Activated CD4-positive, alpha-beta memory T cell treated with anti-CD3 and anti-CD28 coated beads for 36 hours (primary cell): ENCODE measurements around the gene OLA1. TPM values are rescaled to one million over a fixed set of nuclear protein-coding genes. Genes with fewer than 3 reads are reported as not detected.

Experiments used
- CTCF ChIA-PET: fragments of 350-600 bp; sonication (Branson Sonifier 250); formaldehyde crosslinking; loops from one replicate; lab custom pipeline; 2021; ENCODE audit warnings: antibody characterized with exemption, inconsistent platforms; lab: Charles Lee
- POLR2A ChIA-PET: fragments of 350-600 bp; sonication (Branson Sonifier 250); formaldehyde crosslinking; loops from one replicate; lab custom pipeline; 2021; ENCODE audit warnings: antibody characterized with exemption; lab: Charles Lee
- DNase-seq: peaks from one replicate; pipeline ENCODE4 v3.0.0-alpha.2; 2020
- H3K27ac Mint-ChIP-seq: one replicate; pipeline ENCODE4 v1.8.0; 2021; ENCODE audit warnings: mixed read lengths
- H3K27me3 Mint-ChIP-seq: one replicate; pipeline ENCODE4 v1.8.0; 2021; ENCODE audit warnings: mixed read lengths
- H3K36me3 Mint-ChIP-seq: one replicate; pipeline ENCODE4 v1.8.0; 2021; ENCODE audit warnings: mixed read lengths
- H3K4me1 Mint-ChIP-seq: one replicate; pipeline ENCODE4 v1.8.0; 2021; ENCODE audit warnings: low read depth, mixed read lengths
- H3K4me3 Mint-ChIP-seq: one replicate; pipeline ENCODE4 v1.8.0; 2021; ENCODE audit warnings: mild to moderate bottlenecking, mixed read lengths
- H3K9me3 Mint-ChIP-seq: one replicate; pipeline ENCODE4 v1.8.0; 2021; ENCODE audit warnings: mixed read lengths
- intact Hi-C: fragments of 100-400 bp; cut with micrococcal nuclease; formaldehyde crosslinking; loops from one replicate; pipeline ENCODE4 v1.15.1; 2023
- total RNA-seq, 2 experiments: library from RNA; stranded (reverse); gene quantifications; one replicate each; pipeline ENCODE4 v1.2.3, GENCODE V29; 2021

Gene OLA1
- total RNA-seq, 2 experiments from 2014 or later = 111 to 117 TPM

GRCh38 chr2:174072857-174073256, 175.5 kb downstream of the OLA1 start:
- ChIA-PET POLR2A (no interaction called here), CTCF (interaction anchor here (1.0 kb wide), 1 partner anchor 25 kb away, joined by 3 read pairs; no protein-coding TSS in a partner anchor)
- H3K9me3 Mint-ChIP-seq = no peaks in the 10 kb centered on the region
- peaks cover 15% of the 10 kb centered on the region for H3K36me3 Mint-ChIP-seq
- H3K27ac Mint-ChIP-seq = no peak overlapping the region
- no peaks in the 10 kb centered on the region for H3K27me3 Mint-ChIP-seq
- intact Hi-C loops = no loop called here
- DNase-seq = no peak
- H3K4me3 Mint-ChIP-seq = no peak overlapping the region
- H3K4me1 Mint-ChIP-seq = no peaks in the 10 kb centered on the region

GRCh38 chr2:174072069-174072468, 176.3 kb downstream of the OLA1 start:
- H3K36me3 Mint-ChIP-seq = peaks cover 15% of the 10 kb centered on the region
- no peak overlapping the region for H3K4me3 Mint-ChIP-seq
- no peaks in the 10 kb centered on the region for H3K9me3 Mint-ChIP-seq
- DNase-seq = no peak
- ChIA-PET CTCF (no interaction called here), POLR2A (no interaction called here)
- intact Hi-C loops = no loop called here
- no peaks in the 10 kb centered on the region for H3K4me1 Mint-ChIP-seq
- H3K27ac Mint-ChIP-seq = no peak overlapping the region
- H3K27me3 Mint-ChIP-seq = no peaks in the 10 kb centered on the region

GRCh38 chr2:174071321-174071720, 177.0 kb downstream of the OLA1 start:
- Mint-ChIP-seq H3K4me3 (no peak overlapping the region), H3K36me3 (peaks cover 15% of the 10 kb centered on the region), H3K27me3 (peaks cover 4% of the 10 kb centered on the region), H3K4me1 (no peaks in the 10 kb centered on the region), H3K27ac (no peak overlapping the region), H3K9me3 (no peaks in the 10 kb centered on the region)
- intact Hi-C loops = no loop called here
- DNase-seq = no peak
- POLR2A ChIA-PET = interaction anchor here (0.6 kb wide), 1 partner anchor 13 kb away, joined by 4 read pairs; no protein-coding TSS in a partner anchor
- CTCF ChIA-PET = no interaction called here

GRCh38 chr2:174070281-174070680, 178.1 kb downstream of the OLA1 start:
- CTCF ChIA-PET = no interaction called here
- intact Hi-C loops = no loop called here

GRCh38 chr2:174067815-174068214, 180.5 kb downstream of the OLA1 start:
- H3K36me3 Mint-ChIP-seq = no peaks in the 10 kb centered on the region
- intact Hi-C loops = no loop called here
- H3K4me3 Mint-ChIP-seq = no peak overlapping the region
- no peaks in the 10 kb centered on the region for H3K4me1 Mint-ChIP-seq
- no peak for DNase-seq
- ChIA-PET CTCF (no interaction called here), POLR2A (no interaction called here)
- H3K27me3 Mint-ChIP-seq = peaks cover 7% of the 10 kb centered on the region
- no peaks in the 10 kb centered on the region for H3K9me3 Mint-ChIP-seq
- no peak overlapping the region for H3K27ac Mint-ChIP-seq

More at GRCh38 chr2:174070281-174070680, 178.1 kb downstream of the OLA1 start:
- Mint-ChIP-seq H3K27me3 (peaks cover 5% of the 10 kb centered on the region), H3K36me3 (peaks cover 13% of the 10 kb centered on the region), H3K4me1 (no peaks in the 10 kb centered on the region), H3K9me3 (no peaks in the 10 kb centered on the region), H3K4me3 (no peak overlapping the region), H3K27ac (no peak overlapping the region)
- DNase-seq = no peak
- POLR2A ChIA-PET = no interaction called here

- H3K4me1 Mint-ChIP-seq = no peaks in the 10 kb centered on the region
- POLR2A ChIA-PET = no interaction called here
- peaks cover 7% of the 10 kb centered on the region for H3K27me3 Mint-ChIP-seq
- no peak overlapping the region for H3K27ac Mint-ChIP-seq
- H3K9me3 Mint-ChIP-seq = no peaks in the 10 kb centered on the region
- intact Hi-C loops = no loop called here
- no peak overlapping the region for H3K4me3 Mint-ChIP-seq
- DNase-seq = no peak
- H3K36me3 Mint-ChIP-seq = no peaks in the 10 kb centered on the region
- CTCF ChIA-PET = no interaction called here
Observed at GRCh38 chr2:174066871-174067270, 181.5 kb downstream of the OLA1 start.

- intact Hi-C loops = no loop called here
- POLR2A ChIA-PET = no interaction called here
- H3K36me3 Mint-ChIP-seq = no peaks in the 10 kb centered on the region
- H3K4me1 Mint-ChIP-seq = no peaks in the 10 kb centered on the region
- no peak overlapping the region for H3K4me3 Mint-ChIP-seq
- no peak for DNase-seq
- H3K9me3 Mint-ChIP-seq = peaks cover 8% of the 10 kb centered on the region
- H3K27ac Mint-ChIP-seq = no peak overlapping the region
- CTCF ChIA-PET = interaction anchor here (0.5 kb wide), 1 partner anchor 18 kb away, joined by 3 read pairs; no protein-coding TSS in a partner anchor
- H3K27me3 Mint-ChIP-seq = peaks cover 12% of the 10 kb centered on the region
Observed at GRCh38 chr2:174063492-174064092, 184.7 kb downstream of the OLA1 start.

GRCh38 chr2:174062934-174063333, 185.4 kb downstream of the OLA1 start:
- intact Hi-C loops = no loop called here
- no peak overlapping the region for H3K4me3 Mint-ChIP-seq
- H3K4me1 Mint-ChIP-seq = no peaks in the 10 kb centered on the region
- peaks cover 13% of the 10 kb centered on the region for H3K27me3 Mint-ChIP-seq
- no peak overlapping the region for H3K27ac Mint-ChIP-seq
- ChIA-PET CTCF (no interaction called here), POLR2A (no interaction called here)
- DNase-seq = no peak
- H3K9me3 Mint-ChIP-seq = peaks cover 13% of the 10 kb centered on the region
- H3K36me3 Mint-ChIP-seq = no peaks in the 10 kb centered on the region

GRCh38 chr2:174059884-174060244, 188.5 kb downstream of the OLA1 start:
- Mint-ChIP-seq H3K27me3 (peaks cover 6% of the 10 kb centered on the region), H3K27ac (no peak overlapping the region), H3K4me3 (no peak overlapping the region), H3K36me3 (no peaks in the 10 kb centered on the region), H3K4me1 (no peaks in the 10 kb centered on the region), H3K9me3 (peaks cover 14% of the 10 kb centered on the region)
- intact Hi-C loops = no loop called here
- DNase-seq = no peak
- ChIA-PET CTCF (no interaction called here), POLR2A (no interaction called here)

- no peak for DNase-seq
- intact Hi-C loops = no loop called here
- H3K27me3 Mint-ChIP-seq = peaks cover 6% of the 10 kb centered on the region
- H3K27ac Mint-ChIP-seq = no peak overlapping the region
- no peaks in the 10 kb centered on the region for H3K36me3 Mint-ChIP-seq
- POLR2A ChIA-PET = no interaction called here
- peaks cover 14% of the 10 kb centered on the region for H3K9me3 Mint-ChIP-seq
- H3K4me1 Mint-ChIP-seq = no peaks in the 10 kb centered on the region
- CTCF ChIA-PET = no interaction called here
- no peak overlapping the region for H3K4me3 Mint-ChIP-seq
Observed at GRCh38 chr2:174059178-174059883, 189.0 kb downstream of the OLA1 start.

- H3K36me3 Mint-ChIP-seq = no peaks in the 10 kb centered on the region
- ChIA-PET POLR2A (no interaction called here), CTCF (interaction anchor here (0.6 kb wide), 1 partner anchor 49 kb away, joined by 3 read pairs; no protein-coding TSS in a partner anchor)
- no peak overlapping the region for H3K4me3 Mint-ChIP-seq
- H3K4me1 Mint-ChIP-seq = no peaks in the 10 kb centered on the region
- H3K27me3 Mint-ChIP-seq = peaks cover 8% of the 10 kb centered on the region
- H3K27ac Mint-ChIP-seq = no peak overlapping the region
- DNase-seq = no peak
- intact Hi-C loops = no loop called here
- peaks cover 14% of the 10 kb centered on the region for H3K9me3 Mint-ChIP-seq
Observed at GRCh38 chr2:174058456-174058855, 189.9 kb downstream of the OLA1 start.

GRCh38 chr2:174058026-174058425, 190.3 kb downstream of the OLA1 start:
- intact Hi-C loops = no loop called here
- H3K36me3 Mint-ChIP-seq = no peaks in the 10 kb centered on the region
- peaks cover 14% of the 10 kb centered on the region for H3K9me3 Mint-ChIP-seq
- ChIA-PET POLR2A (no interaction called here), CTCF (interaction anchor here (0.6 kb wide), 1 partner anchor 49 kb away, joined by 3 read pairs; no protein-coding TSS in a partner anchor)
- H3K27me3 Mint-ChIP-seq = peaks cover 8% of the 10 kb centered on the region
- no peak overlapping the region for H3K4me3 Mint-ChIP-seq
- no peaks in the 10 kb centered on the region for H3K4me1 Mint-ChIP-seq
- no peak for DNase-seq
- no peak overlapping the region for H3K27ac Mint-ChIP-seq
